K562 (cell line): ENCODE results near the gene GLUL. TPM values are rescaled to one million over a fixed set of nuclear protein-coding genes. Genes with fewer than 3 reads are reported as not detected.
A peak's percentile ranks its signal among the peaks of the same experiment; 100 is the strongest.

Source experiments
- CREB3 ChIP-seq: fragments of 450-650 bp; conservative IDR thresholded peaks from 2 replicates; pipeline ENCODE4 v1.6.1; 2016; ENCODE audit warnings: missing genetic modification characterization, low read depth, mild to moderate bottlenecking, missing compliant biosample characterization, moderate library complexity
- CTBP1 ChIP-seq: fragments of 450-650 bp; IDR thresholded peaks from 2 replicates; pipeline ENCODE4 v1.6.1; 2016; ENCODE audit warnings: borderline replicate concordance
- ERF ChIP-seq: fragments of 450-650 bp; formaldehyde crosslinking; IDR thresholded peaks from 2 replicates; pipeline ENCODE4 v1.4.0; 2020; ENCODE audit warnings: mild to moderate bottlenecking, mixed read lengths
- KAT8 ChIP-seq: fragments of 450-650 bp; IDR thresholded peaks from 2 replicates; pipeline ENCODE4 v1.6.1; 2016; ENCODE audit warnings: low read depth, mild to moderate bottlenecking
- MECOM ChIP-seq: fragments of 250-450 bp; sonication (Bioruptor Pico); IDR thresholded peaks from 2 replicates; pipeline ENCODE4 v1.8.0; 2022; ENCODE audit warnings: inconsistent platforms
- MED1 ChIP-seq: sonication (generic); formaldehyde crosslinking; IDR thresholded peaks from 2 replicates; pipeline ENCODE4 v1.8.1; 2023; ENCODE audit warnings: missing genetic modification reagents, borderline replicate concordance
- NR0B1 ChIP-seq: fragments of 450-650 bp; IDR thresholded peaks from one replicate; pipeline ENCODE4 v1.6.1; 2018; ENCODE audit warnings: mild to moderate bottlenecking, moderate library complexity; ENCODE audit not compliant: partially characterized antibody
- NR2C1 ChIP-seq, 2 experiments: fragments of 450-650 bp; IDR thresholded peaks; 2 replicates each; pipeline ENCODE4 v1.6.1; 2017; ENCODE audit warnings: mild to moderate bottlenecking in 2 of 2, antibody characterized with exemption in 1 of 2, inconsistent platforms in 1 of 2, missing compliant biosample characterization in 1 of 2, missing genetic modification characterization in 1 of 2
- RAD51 ChIP-seq: fragments of 450-650 bp; IDR thresholded peaks from 2 replicates; pipeline ENCODE4 v1.7.1; 2016; ENCODE audit warnings: low read depth, mild to moderate bottlenecking, borderline replicate concordance
- RBM22 ChIP-seq: fragments of 200-400 bp; formaldehyde crosslinking; IDR thresholded peaks from 2 replicates; pipeline ENCODE4 v1.6.1; 2018; ENCODE audit warnings: low read length, low read depth; ENCODE audit not compliant: poor library complexity, severe bottlenecking
- TEAD2 ChIP-seq: fragments of 450-650 bp; IDR thresholded peaks from 2 replicates; pipeline ENCODE4 v1.6.1; 2016; ENCODE audit warnings: missing genetic modification characterization, control low read depth, missing compliant biosample characterization
- TFAM ChIP-seq: fragments of 250-450 bp; sonication (Bioruptor Pico); conservative IDR thresholded peaks from 2 replicates; pipeline ENCODE4 v1.5.0; 2021; ENCODE audit warnings: mild to moderate bottlenecking, moderate library complexity
- ZFP30 ChIP-seq: fragments of 250-450 bp; sonication (Bioruptor Pico); IDR thresholded peaks from 2 replicates; pipeline ENCODE4 v1.8.0; 2022; ENCODE audit warnings: moderate library complexity, mild to moderate bottlenecking, inconsistent platforms, borderline replicate concordance
- ZNF133 ChIP-seq: fragments of 250-450 bp; sonication (Bioruptor Pico); IDR thresholded peaks from 2 replicates; pipeline ENCODE4 v1.4.0; 2020; ENCODE audit warnings: mild to moderate bottlenecking
- ZNF23 ChIP-seq: fragments of 250-450 bp; sonication (Bioruptor Pico); IDR thresholded peaks from 2 replicates; pipeline ENCODE4 v1.4.0; 2020; ENCODE audit warnings: mild to moderate bottlenecking
- ZNF274 ChIP-seq: IDR thresholded peaks from 2 replicates; pipeline ENCODE4 v1.6.1; 2011; ENCODE audit warnings: low read depth, mild to moderate bottlenecking, low read length, moderate library complexity, borderline replicate concordance
- ZNF444 ChIP-seq: fragments of 250-450 bp; sonication (Bioruptor Pico); IDR thresholded peaks from 2 replicates; pipeline ENCODE4 v1.4.0; 2020; ENCODE audit warnings: mild to moderate bottlenecking, moderate library complexity
- ZNF639 ChIP-seq, 2 experiments: fragments of 200-800 bp in 1 of 2; sonication (Bioruptor generic) in 1 of 2; sonication (generic) in 1 of 2; formaldehyde crosslinking in 1 of 2; IDR thresholded peaks in 1 of 2; conservative IDR thresholded peaks in 1 of 2; 2 replicates each; pipeline versions ENCODE4 v1.5.0 to v1.6.1; 2016 to 2020; ENCODE audit warnings: missing compliant biosample characterization in 1 of 2, missing genetic modification characterization in 1 of 2, missing genetic modification reagents in 1 of 2
- ZNF780A ChIP-seq: fragments of 250-450 bp; sonication (Bioruptor Pico); IDR thresholded peaks from 2 replicates; pipeline ENCODE4 v1.5.0; 2021; ENCODE audit warnings: mild to moderate bottlenecking
- polyA plus RNA-seq, 8 experiments: library from polyadenylated mRNA; depleted of rRNA in 4 of 8; stranded (reverse) in 5 of 8; unstranded in 3 of 8; fragments of >200 nt; fragmentation: Nextera tagmentation in 2 of 8; fragmentation: Illumina TruSeq in 1 of 8; extraction: Ambion mirVana in 2 of 8; extraction: Trizol in 1 of 8; gene quantifications; 2 replicates each; pipeline versions ENCODE4 v1.2.1 to v1.2.3, GENCODE V29; 2011 to 2014; ENCODE audit warnings: inconsistent platforms in 1 of 8, missing spikeins in 1 of 8
- total RNA-seq, 7 experiments: library from RNA; depleted of rRNA in 6 of 7; stranded (reverse); fragments of >200 nt in 6 of 7; fragmentation: Illumina TruSeq in 2 of 7; extraction: Trizol in 2 of 7; gene quantifications; 2 replicates each; pipeline versions ENCODE4 v1.2.1 to v1.2.3, GENCODE V29; 2011 to 2021; ENCODE audit warnings: low replicate concordance in 1 of 7
- TF ChIP-seq, protein P1 (sequence below): fragments of 250-450 bp; sonication (Bioruptor Pico); IDR thresholded peaks from 2 replicates; pipeline ENCODE4 v1.4.0; 2020; ENCODE audit warnings: mild to moderate bottlenecking, moderate library complexity

The GLUL gene
- total and polyA plus RNA-seq, 9 of the 15 experiments (the other 6 are each of a cell fraction or from before 2014, with no cell fraction given) = 1,088 to 4,222 (median 1,338) TPM

GRCh38 chr1:182337736-182338571, 53.6 kb downstream of the GLUL start (continued):
- 0 out of 2 replicates have a peak, but pooled peaks have one; percentile 24 for TF ChIP-seq ZFP30 (CRISPR knock-in tag)
- TF ChIP-seq KAT8 = no peak
- no peak for TF ChIP-seq ZNF274
- TF ChIP-seq CREB3 (tag) = 0 out of 2 replicates have a peak, but pooled peaks have one; percentile 63
- TF ChIP-seq CTBP1 = peak; percentile 99
- peak; percentile 56; the same call in 1 of the 2 replicates for TF ChIP-seq RAD51
- peak; percentile 71 for TF ChIP-seq ZNF23
- TF ChIP-seq ZNF133 (CRISPR knock-in tag) = no peak
- peak; percentile 89 for TF ChIP-seq ERF
- TF ChIP-seq, protein P1, sequence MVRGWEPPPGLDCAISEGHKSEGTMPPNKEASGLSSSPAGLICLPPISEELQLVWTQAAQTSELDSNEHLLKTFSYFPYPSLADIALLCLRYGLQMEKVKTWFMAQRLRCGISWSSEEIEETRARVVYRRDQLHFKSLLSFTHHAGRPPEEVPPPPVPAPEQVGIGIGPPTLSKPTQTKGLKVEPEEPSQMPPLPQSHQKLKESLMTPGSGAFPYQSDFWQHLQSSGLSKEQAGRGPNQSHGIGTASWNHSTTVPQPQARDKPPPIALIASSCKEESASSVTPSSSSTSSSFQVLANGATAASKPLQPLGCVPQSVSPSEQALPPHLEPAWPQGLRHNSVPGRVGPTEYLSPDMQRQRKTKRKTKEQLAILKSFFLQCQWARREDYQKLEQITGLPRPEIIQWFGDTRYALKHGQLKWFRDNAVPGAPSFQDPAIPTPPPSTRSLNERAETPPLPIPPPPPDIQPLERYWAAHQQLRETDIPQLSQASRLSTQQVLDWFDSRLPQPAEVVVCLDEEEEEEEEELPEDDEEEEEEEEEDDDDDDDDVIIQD = peak; percentile 58; the same call in 1 of the 2 replicates
- peak; percentile 100 for TF ChIP-seq MECOM (CRISPR knock-in tag)
- TF ChIP-seq MED1 (CRISPR knock-in tag) = no peak
- TF ChIP-seq TFAM (CRISPR knock-in tag) = no peak
- TF ChIP-seq TEAD2 (tag) = 0 out of 2 replicates have a peak, but pooled peaks have one; percentile 1
- TF ChIP-seq NR2C1 (IDR thresholded peaks at IDR 0.05) = peak; percentile 75
- TF ChIP-seq NR2C1 (tag; IDR thresholded peaks at IDR 0.05) = peak; percentile 86
- TF ChIP-seq NR0B1 = no peak
- TF ChIP-seq ZNF639 (CRISPR knock-in tag; conservative IDR thresholded peaks at IDR 0.05 in 1 of 2, IDR thresholded peaks at IDR 0.05 in 1 of 2) = peak in 1 of 2 experiments; percentile 55; a peak in 1 of 4 replicates
- TF ChIP-seq ZNF780A (CRISPR knock-in tag) = no peak
- TF ChIP-seq RBM22 = no peak
- no peak; the same call in 1 of the 2 replicates for TF ChIP-seq ZNF444 (CRISPR knock-in tag)
